Inflammatory macrophage treated with lipopolysaccharide for 1 hour (primary cell): ENCODE results near the gene AGRN.
"Not testable (repeated sequence)": the region's sequence is repeated elsewhere in the genome, so short reads cannot be mapped to it uniquely, and the experiment has no call there.

Source experiments
- DNase-seq, 2 donors: peaks; one replicate each; pipeline ENCODE4 v3.0.0-alpha.2; 2020 to 2022

Gene AGRN

GRCh38 chr1:982765-983436, 37.0 kb upstream of the AGRN start:
- no peak for DNase-seq

GRCh38 chr1:983798-984475, 36.0 kb upstream of the AGRN start:
- DNase-seq = peak in 1 of 2 donors; percentile 37

GRCh38 chr1:984476-984814, 35.5 kb upstream of the AGRN start:
- DNase-seq = no peak

- DNase-seq = no peak
Measured at GRCh38 chr1:985126-985525, 34.8 kb upstream of the AGRN start.

GRCh38 chr1:988061-988460, 31.9 kb upstream of the AGRN start:
- DNase-seq = not testable (repeated sequence)

- not testable (repeated sequence) for DNase-seq
Measured at GRCh38 chr1:991275-991674, 28.6 kb upstream of the AGRN start.

GRCh38 chr1:991895-992294, 28.0 kb upstream of the AGRN start:
- DNase-seq = no peak

GRCh38 chr1:992362-992761, 27.6 kb upstream of the AGRN start:
- DNase-seq = no peak

- DNase-seq = no peak
Measured at GRCh38 chr1:993379-993995, 26.4 kb upstream of the AGRN start.

- DNase-seq = not testable (repeated sequence)
Measured at GRCh38 chr1:994546-994945, 25.4 kb upstream of the AGRN start.

- DNase-seq = no peak
Measured at GRCh38 chr1:995665-996633, 24.0 kb upstream of the AGRN start.

- DNase-seq = no peak
Measured at GRCh38 chr1:996851-997712, 22.8 kb upstream of the AGRN start.

GRCh38 chr1:997713-997992, 22.3 kb upstream of the AGRN start:
- no peak for DNase-seq

- DNase-seq = no peak
Measured at GRCh38 chr1:997993-998744, 21.8 kb upstream of the AGRN start.

GRCh38 chr1:998745-998994, 21.2 kb upstream of the AGRN start:
- DNase-seq = no peak

GRCh38 chr1:998995-999724, 20.8 kb upstream of the AGRN start:
- DNase-seq = no peak

GRCh38 chr1:999725-1000356, 20.1 kb upstream of the AGRN start, which contains the start of gene HES4:
HES4 (minus strand) TSS chr1:1000097; CDS start chr1:999973, 124 bp downstream.
- DNase-seq = peak; percentile 89

GRCh38 chr1:1000357-1001056, 19.4 kb upstream of the AGRN start:
- peak; percentile 47 to 79 for DNase-seq

GRCh38 chr1:1001057-1001783, 18.7 kb upstream of the AGRN start:
- no peak for DNase-seq
